Glomerular visceral epithelial cell (primary cell): ENCODE data around the gene PNPLA7.
"Not testable (repeated sequence)": the region's sequence is repeated elsewhere in the genome, so short reads cannot be mapped to it uniquely, and the experiment has no call there.

ENCODE experiments used
- DNase-seq: peaks from one replicate; pipeline ENCODE4 v3.0.0-alpha.2; 2016; ENCODE audit errors: extremely low spot score

The PNPLA7 gene

GRCh38 chr9:137575364-137575715 lies 25.1 kb upstream of the PNPLA7 start:
- DNase-seq, result no peak

GRCh38 chr9:137574192-137574591 lies 24.0 kb upstream of the PNPLA7 start:
- no peak for DNase-seq

GRCh38 chr9:137570566-137570965 lies 20.4 kb upstream of the PNPLA7 start:
- no peak for DNase-seq

GRCh38 chr9:137569609-137570203 lies 19.5 kb upstream of the PNPLA7 start:
- no peak for DNase-seq

- DNase-seq, result not testable (repeated sequence)
Measured at GRCh38 chr9:137568445-137568844, 18.2 kb upstream of the PNPLA7 start.

- no peak for DNase-seq
Measured at GRCh38 chr9:137564817-137565411, 14.7 kb upstream of the PNPLA7 start.

GRCh38 chr9:137564134-137564533 lies 13.9 kb upstream of the PNPLA7 start:
- no peak for DNase-seq

- DNase-seq, result no peak
Measured at GRCh38 chr9:137558127-137558526, 7.9 kb upstream of the PNPLA7 start.

- no peak for DNase-seq
Measured at GRCh38 chr9:137556069-137556838, 6.1 kb upstream of the PNPLA7 start.

GRCh38 chr9:137555179-137555578 lies 5.0 kb upstream of the PNPLA7 start:
- no peak for DNase-seq

- DNase-seq, result no peak
Measured at GRCh38 chr9:137554349-137554748, 4.1 kb upstream of the PNPLA7 start.

- DNase-seq, result not testable (repeated sequence)
Measured at GRCh38 chr9:137553654-137554053, 3.5 kb upstream of the PNPLA7 start.

- DNase-seq, result no peak
Measured at GRCh38 chr9:137552022-137552768, 2.0 kb upstream of the PNPLA7 start.

GRCh38 chr9:137551264-137552021 lies 1.2 kb upstream of the PNPLA7 start, which contains the start of gene MRPL41:
Gene MRPL41, plus strand, starts transcription at chr9:137551879. Its CDS starts 203 bp downstream, at chr9:137552082.
- DNase-seq, result peak; percentile 95

- DNase-seq, result not testable (repeated sequence)
Measured at GRCh38 chr9:137550958-137551263, 709 bp upstream of the PNPLA7 start.

- DNase-seq, result no peak
Measured at GRCh38 chr9:137547687-137548543, 2.3 kb downstream of the PNPLA7 start.

- DNase-seq, result no peak
Measured at GRCh38 chr9:137545123-137545522, 5.1 kb downstream of the PNPLA7 start.

- DNase-seq, result no peak
Measured at GRCh38 chr9:137544176-137544760, 5.9 kb downstream of the PNPLA7 start.

- DNase-seq, result no peak
Measured at GRCh38 chr9:137543237-137543963, 6.8 kb downstream of the PNPLA7 start.

GRCh38 chr9:137542486-137542885 lies 7.7 kb downstream of the PNPLA7 start:
- DNase-seq, result no peak
